GM18505 (cell line): ENCODE data around the gene EML5.

Experiments used
- ATAC-seq: cut with Tn5 transposase; IDR thresholded peaks from one replicate; pipeline ENCODE4 v1.9.1; 2021; ENCODE audit not compliant: unreplicated experiment
- POLR2A ChIP-seq: IDR thresholded peaks from 4 replicates; pipeline ENCODE4 v1.6.1; 2011; ENCODE audit warnings: borderline replicate concordance; ENCODE audit not compliant: insufficient read depth, insufficient read length; ENCODE audit errors: extremely low read depth

The EML5 gene

DNA sequence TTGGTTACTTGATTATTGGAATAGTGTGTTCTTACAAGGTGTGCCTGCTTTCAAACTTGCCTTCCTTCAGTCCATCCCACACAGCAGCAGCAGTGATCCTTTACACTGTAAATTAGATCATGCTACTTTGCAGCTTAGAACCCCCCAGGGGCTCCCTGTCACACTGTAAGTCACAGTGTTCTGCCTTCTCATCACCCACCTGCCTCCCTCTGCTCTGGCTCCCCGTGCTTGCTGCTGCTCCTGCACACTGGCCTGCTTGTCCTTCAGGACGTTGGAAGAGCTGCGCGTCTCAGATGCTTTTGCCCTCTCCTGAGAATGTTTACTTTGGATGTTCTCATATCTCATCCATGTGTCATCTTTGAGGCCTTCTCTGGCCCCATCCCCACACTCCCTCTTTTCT lies 202.6 kb downstream of the EML5 start:
- no peak for TF ChIP-seq POLR2A
- no peak for ATAC-seq

GRCh38 chr14:88588081-88588480 lies 204.7 kb downstream of the EML5 start:
- no peak for ATAC-seq
- no peak for TF ChIP-seq POLR2A

GRCh38 chr14:88584451-88584850 lies 208.3 kb downstream of the EML5 start:
- ATAC-seq: no peak
- TF ChIP-seq POLR2A: no peak

GRCh38 chr14:88576222-88576621 lies 216.5 kb downstream of the EML5 start:
- no peak for ATAC-seq
- TF ChIP-seq POLR2A: no peak

GRCh38 chr14:88572117-88572516 lies 220.6 kb downstream of the EML5 start:
- no peak for ATAC-seq
- no peak for TF ChIP-seq POLR2A

GRCh38 chr14:88568196-88568595 lies 224.6 kb downstream of the EML5 start:
- no peak for TF ChIP-seq POLR2A
- ATAC-seq: no peak

DNA sequence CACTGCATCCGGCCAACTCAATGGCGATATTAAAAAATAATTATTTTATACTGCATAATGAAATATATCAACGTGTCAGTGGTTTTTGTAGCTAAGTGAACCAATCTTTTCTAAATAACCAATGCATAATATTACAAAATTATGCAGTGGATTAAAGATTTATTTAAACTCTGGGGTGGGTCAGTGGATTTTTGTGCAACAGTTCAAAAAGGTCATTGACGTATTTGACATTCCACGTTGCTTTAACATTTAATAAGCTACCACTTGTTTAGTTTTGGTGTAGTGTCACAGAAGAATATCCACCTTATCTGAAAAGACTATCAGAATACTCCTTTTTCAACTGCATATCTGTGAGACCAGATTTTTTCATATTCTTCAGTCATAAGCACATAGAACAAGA lies 227.3 kb downstream of the EML5 start:
- no peak for ATAC-seq

GRCh38 chr14:88563845-88564244 lies 228.9 kb downstream of the EML5 start:
- no peak for TF ChIP-seq POLR2A
- ATAC-seq: no peak

More for the DNA sequence above, 227.3 kb downstream of the EML5 start:
- no peak for TF ChIP-seq POLR2A

DNA sequence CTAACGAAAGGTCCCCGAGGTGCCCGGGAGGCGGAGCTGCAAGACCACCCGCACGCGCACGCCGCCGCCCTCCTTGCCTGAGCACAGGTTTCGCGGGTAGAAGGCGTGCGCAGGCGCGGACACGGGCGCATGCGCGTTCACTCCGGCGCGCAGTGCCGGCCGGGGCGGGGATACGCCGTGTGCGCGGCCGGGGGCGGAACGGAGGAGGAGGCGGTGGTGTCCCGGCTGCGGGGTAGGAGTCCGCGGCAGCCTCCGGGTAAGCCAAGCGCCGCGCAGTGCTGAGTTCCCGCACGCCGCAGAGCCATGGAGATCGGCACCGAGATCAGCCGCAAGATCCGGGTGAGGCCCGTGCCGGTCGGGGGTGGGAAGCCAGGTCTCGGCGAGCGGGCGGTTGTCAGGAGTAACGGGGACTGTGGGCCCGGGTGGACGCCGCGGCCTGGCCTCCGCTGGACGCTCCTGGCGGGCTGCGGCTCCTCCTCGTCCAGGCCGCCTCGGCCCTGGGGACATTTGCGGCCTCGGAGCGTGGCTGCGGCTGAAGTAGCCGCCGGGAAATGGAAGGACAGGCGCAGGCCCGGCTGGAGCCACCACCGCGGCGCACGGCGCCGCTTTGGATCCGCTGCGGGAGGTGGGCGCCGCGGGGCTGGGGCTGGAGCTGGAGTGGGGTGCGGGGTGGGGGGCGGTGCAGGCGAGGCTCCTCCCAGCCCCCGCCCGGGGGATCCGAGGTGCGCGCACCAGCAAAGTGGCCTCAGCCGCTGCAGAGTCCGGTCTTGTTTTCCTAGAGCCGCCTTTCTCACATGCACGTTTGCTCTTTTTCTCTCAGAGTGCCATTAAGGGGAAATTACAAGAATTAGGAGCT lies 229.7 kb downstream of the EML5 start, which contains the start of gene ZC3H14:
Gene ZC3H14 (plus strand): TSS at position 207 of the 856 bp plus-strand sequence. CDS start 97 bp downstream, at position 304.
- TF ChIP-seq POLR2A: peak; percentile 81

DNA sequence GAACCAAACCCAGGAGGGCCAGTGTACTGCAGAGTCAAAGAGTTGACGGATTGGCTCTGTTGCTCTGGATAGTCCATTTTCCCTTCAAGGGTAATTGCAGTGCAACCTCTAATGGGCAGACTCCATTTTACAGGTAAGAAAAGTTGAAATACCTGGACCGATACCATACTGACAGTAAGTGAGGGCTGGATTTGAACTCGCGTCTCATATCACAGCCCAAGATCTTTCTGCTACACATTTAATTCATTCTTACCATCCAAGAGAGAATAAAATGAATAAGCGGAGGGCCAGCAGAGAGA lies 230.3 kb downstream of the EML5 start:
- no peak for TF ChIP-seq POLR2A
- no peak for ATAC-seq

More for the DNA sequence above, 229.7 kb downstream of the EML5 start, which contains the start of gene ZC3H14:
- peak; percentile 92 for ATAC-seq
